Breast epithelium (tissue), 4 donors: Measurements from ENCODE around the gene KCNMB1. TPM values are rescaled to one million over a fixed set of nuclear protein-coding genes. Genes with fewer than 3 reads are reported as not detected.

ENCODE experiments used
- DNase-seq, 2 donors: peaks; one replicate each; pipeline ENCODE4 v3.0.0-alpha.2; 2019; ENCODE audit warnings: low spot score in 2 of 2
- H3K27ac ChIP-seq, 2 donors: fragments of 200-600 bp; sonication (generic) in 1 of 2; one replicate each; pipeline ENCODE4 v1.5.1; 2016 to 2019; ENCODE audit warnings: mild to moderate bottlenecking in 1 of 2
- H3K27me3 ChIP-seq, 2 donors: fragments of 200-600 bp; sonication (generic) in 1 of 2; one replicate each; pipeline versions ENCODE4 v1.5.1 to v1.6.0; 2017 to 2019; ENCODE audit warnings: control low read depth in 1 of 2, mild to moderate bottlenecking in 1 of 2
- H3K36me3 ChIP-seq: fragments of 200-600 bp; one replicate; pipeline ENCODE4 v1.5.1; 2019
- H3K4me1 ChIP-seq, 2 donors: fragments of 200-600 bp; sonication (generic); one replicate each; pipeline ENCODE4 v1.5.1; 2016 to 2019; ENCODE audit warnings: control low read depth in 1 of 2
- H3K4me3 ChIP-seq, 3 donors: fragments of 200-600 bp; sonication (generic); 1 replicate in 2 of 3; 2 replicates in 1 of 3; pipeline ENCODE4 v1.5.1; 2016 to 2019; ENCODE audit warnings: mild to moderate bottlenecking in 3 of 3, moderate library complexity in 2 of 3
- H3K9me3 ChIP-seq, 2 donors: fragments of 200-600 bp; sonication (generic) in 1 of 2; one replicate each; pipeline ENCODE4 v1.5.1; 2016 to 2019; ENCODE audit warnings: control low read depth in 1 of 2
- POLR2A ChIP-seq: fragments of 450-650 bp; IDR thresholded peaks from one replicate; pipeline ENCODE4 v1.6.1; 2016; ENCODE audit warnings: antibody characterized with exemption, mild to moderate bottlenecking, moderate library complexity
- POLR2AphosphoS5 ChIP-seq, 3 donors: sonication (generic); formaldehyde crosslinking; IDR thresholded peaks; one replicate each; pipeline ENCODE4 v1.6.1; 2017; ENCODE audit warnings: antibody characterized with exemption in 3 of 3
- intact Hi-C: fragments of 100-400 bp; cut with DNase I; formaldehyde crosslinking; loops from one replicate; pipeline ENCODE4 v1.15.1; 2023; ENCODE audit warnings: low total_unique reads
- total RNA-seq, 3 donors: library from RNA; depleted of rRNA; stranded (reverse); fragments of >200 nt; gene quantifications; one replicate each; pipeline ENCODE4 v1.1.0, GENCODE V29; 2016
- TF ChIP-seq, protein P1 (sequence below), 3 donors: fragments of 450-650 bp; IDR thresholded peaks; one replicate each; pipeline ENCODE4 v1.5.1; 2016 to 2017; ENCODE audit warnings: antibody characterized with exemption in 3 of 3, mild to moderate bottlenecking in 3 of 3, moderate library complexity in 3 of 3

The KCNMB1 gene
- total RNA-seq, 3 donors from 2014 or later = 0.16 to 6.6 (median 5.1) TPM

DNA sequence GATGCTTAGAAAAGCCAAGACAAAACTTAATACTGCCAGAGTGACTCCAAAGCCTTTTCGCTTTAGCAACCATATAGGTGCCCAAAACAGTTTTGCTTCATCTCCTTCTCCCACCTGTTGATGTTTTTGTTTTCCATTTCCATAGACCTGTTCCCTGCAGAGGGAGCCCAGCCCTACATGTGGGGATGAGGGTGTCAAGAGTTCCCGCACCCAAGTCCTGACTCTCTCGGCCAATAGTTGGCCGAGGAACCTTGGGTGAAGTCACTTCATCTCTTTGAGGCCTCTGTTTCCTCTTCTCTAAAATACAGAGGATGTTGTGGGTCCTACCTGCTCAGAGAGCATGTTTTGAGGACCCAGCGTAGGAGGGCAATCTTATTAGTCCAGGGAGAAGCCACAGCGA, 53.1 kb downstream of the KCNMB1 start:
- TF ChIP-seq POLR2A = no peak
- TF ChIP-seq, protein P1, sequence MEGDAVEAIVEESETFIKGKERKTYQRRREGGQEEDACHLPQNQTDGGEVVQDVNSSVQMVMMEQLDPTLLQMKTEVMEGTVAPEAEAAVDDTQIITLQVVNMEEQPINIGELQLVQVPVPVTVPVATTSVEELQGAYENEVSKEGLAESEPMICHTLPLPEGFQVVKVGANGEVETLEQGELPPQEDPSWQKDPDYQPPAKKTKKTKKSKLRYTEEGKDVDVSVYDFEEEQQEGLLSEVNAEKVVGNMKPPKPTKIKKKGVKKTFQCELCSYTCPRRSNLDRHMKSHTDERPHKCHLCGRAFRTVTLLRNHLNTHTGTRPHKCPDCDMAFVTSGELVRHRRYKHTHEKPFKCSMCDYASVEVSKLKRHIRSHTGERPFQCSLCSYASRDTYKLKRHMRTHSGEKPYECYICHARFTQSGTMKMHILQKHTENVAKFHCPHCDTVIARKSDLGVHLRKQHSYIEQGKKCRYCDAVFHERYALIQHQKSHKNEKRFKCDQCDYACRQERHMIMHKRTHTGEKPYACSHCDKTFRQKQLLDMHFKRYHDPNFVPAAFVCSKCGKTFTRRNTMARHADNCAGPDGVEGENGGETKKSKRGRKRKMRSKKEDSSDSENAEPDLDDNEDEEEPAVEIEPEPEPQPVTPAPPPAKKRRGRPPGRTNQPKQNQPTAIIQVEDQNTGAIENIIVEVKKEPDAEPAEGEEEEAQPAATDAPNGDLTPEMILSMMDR (IDR thresholded peaks at IDR 0.05) = no peak
- no peak for TF ChIP-seq POLR2AphosphoS5 (IDR thresholded peaks at IDR 0.05)
- intact Hi-C loops = no loop called here
- Histone ChIP-seq H3K9me3 (no peaks in the 10 kb centered on the region), H3K36me3 (no peaks in the 10 kb centered on the region), H3K4me1 (no peaks in the 10 kb centered on the region), H3K4me3 (no peak overlapping the region), H3K27me3 (no peaks in the 10 kb centered on the region), H3K27ac (no peak overlapping the region)
- DNase-seq = no peak

DNA sequence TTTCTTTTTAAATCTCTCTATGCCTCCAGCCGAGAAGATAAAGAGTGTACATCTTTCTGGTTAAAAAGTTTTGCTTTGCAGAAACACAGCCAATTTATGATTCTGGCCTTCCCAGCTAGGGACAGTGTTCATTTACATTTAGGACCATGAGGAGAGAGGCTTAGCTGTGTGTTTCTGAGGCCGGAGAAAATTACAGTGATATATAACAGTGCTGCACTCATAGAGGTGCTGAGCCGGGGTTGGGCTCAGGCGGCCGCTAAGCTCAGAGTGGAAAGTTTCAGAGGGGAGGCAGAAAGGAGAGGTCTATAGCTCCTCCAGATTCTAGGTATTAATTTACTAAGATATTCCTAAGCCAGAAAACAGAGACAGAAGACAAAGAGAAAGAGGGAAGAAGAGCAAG, 54.5 kb downstream of the KCNMB1 start:
- DNase-seq = no peak
- Histone ChIP-seq H3K4me3 (no peak overlapping the region), H3K9me3 (no peaks in the 10 kb centered on the region), H3K4me1 (no peaks in the 10 kb centered on the region), H3K27me3 (no peaks in the 10 kb centered on the region), H3K27ac (no peak overlapping the region), H3K36me3 (no peaks in the 10 kb centered on the region)
- intact Hi-C loops = loop anchor here (5.0 kb wide), 1 partner anchor 547 kb away; no protein-coding TSS in a partner anchor
- TF ChIP-seq POLR2A (no peak), POLR2AphosphoS5 (IDR thresholded peaks at IDR 0.05) (no peak)

DNA sequence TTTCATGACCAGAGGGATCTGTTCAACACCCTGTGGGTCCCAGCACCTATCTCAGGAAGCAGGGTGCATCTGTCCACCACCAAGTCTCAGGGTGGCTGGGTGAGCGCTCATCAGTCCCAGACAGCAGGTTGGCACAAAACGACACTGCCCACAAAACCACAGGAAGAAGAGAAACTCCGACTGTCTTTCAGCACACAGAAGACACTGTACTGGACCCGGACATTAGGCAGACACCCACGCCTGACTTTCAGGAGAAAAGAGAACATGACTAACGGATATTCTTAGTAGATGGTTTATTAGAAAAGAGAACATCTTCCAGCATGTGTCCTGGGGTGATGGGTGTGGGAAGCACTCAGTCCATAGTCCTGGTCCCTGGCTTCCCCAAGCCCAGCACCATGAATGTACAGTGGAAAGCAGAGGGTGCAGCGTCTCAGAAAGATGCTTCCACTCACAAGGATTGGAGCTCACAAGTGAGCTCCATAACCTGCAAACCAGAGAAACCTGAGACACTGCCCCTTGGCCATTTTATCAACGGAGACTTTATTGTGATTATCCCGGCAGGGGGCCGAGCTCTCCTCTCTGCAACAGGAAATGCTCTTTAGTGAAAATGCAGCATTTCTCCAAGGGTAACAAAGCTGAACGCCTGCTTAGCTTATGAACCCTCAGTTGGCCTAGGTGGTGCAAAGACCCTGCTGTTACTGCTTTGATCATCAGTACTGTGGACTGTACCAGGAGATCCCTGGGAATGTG, 55.8 kb downstream of the KCNMB1 start:
- H3K9me3 ChIP-seq = no peaks in the 10 kb centered on the region
- H3K27me3 ChIP-seq = no peaks in the 10 kb centered on the region
- H3K36me3 ChIP-seq = no peaks in the 10 kb centered on the region
- no peaks in the 10 kb centered on the region for H3K4me1 ChIP-seq
- H3K4me3 ChIP-seq = no peak overlapping the region
- no peak for TF ChIP-seq POLR2AphosphoS5 (IDR thresholded peaks at IDR 0.05)
- TF ChIP-seq, protein P1 (IDR thresholded peaks at IDR 0.05) = no peak
- TF ChIP-seq POLR2A = no peak
- H3K27ac ChIP-seq = peak overlapping the region; percentile 25 to 84
- intact Hi-C loops = loop anchor here (5.0 kb wide), 1 partner anchor 546 kb away; no protein-coding TSS in a partner anchor
- DNase-seq = peak in 1 of 2 donors; percentile 38

DNA sequence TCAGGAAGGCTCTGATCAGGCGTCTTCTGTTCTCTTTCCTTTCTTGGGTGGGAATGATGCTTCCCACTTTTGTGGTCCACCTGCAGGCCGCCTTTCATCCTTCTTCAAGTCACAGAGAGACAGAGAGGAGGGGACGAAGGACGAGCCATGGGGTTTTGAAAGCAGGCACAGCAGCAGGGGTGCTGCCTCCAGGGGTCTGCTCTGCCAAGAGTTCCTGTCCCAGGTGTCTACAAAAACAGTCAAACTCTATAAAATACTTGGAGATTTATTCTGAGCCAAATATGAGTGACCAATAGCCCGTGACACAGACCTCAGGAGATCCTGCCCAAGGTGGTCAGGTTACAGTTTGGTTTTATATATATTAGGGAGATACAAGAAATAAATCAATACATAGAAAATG, 57.1 kb downstream of the KCNMB1 start:
- Histone ChIP-seq H3K27ac (peak overlapping the region; percentile 85 to 93), H3K4me1 (no peaks in the 10 kb centered on the region), H3K4me3 (no peak overlapping the region), H3K27me3 (no peaks in the 10 kb centered on the region), H3K9me3 (no peaks in the 10 kb centered on the region), H3K36me3 (no peaks in the 10 kb centered on the region)
- intact Hi-C loops = loop anchor here (5.0 kb wide), 1 partner anchor 545 kb away; no protein-coding TSS in a partner anchor
- no peak for DNase-seq
- TF ChIP-seq, protein P1 (IDR thresholded peaks at IDR 0.05) = no peak
- TF ChIP-seq POLR2AphosphoS5 (IDR thresholded peaks at IDR 0.05) (no peak), POLR2A (no peak)

DNA sequence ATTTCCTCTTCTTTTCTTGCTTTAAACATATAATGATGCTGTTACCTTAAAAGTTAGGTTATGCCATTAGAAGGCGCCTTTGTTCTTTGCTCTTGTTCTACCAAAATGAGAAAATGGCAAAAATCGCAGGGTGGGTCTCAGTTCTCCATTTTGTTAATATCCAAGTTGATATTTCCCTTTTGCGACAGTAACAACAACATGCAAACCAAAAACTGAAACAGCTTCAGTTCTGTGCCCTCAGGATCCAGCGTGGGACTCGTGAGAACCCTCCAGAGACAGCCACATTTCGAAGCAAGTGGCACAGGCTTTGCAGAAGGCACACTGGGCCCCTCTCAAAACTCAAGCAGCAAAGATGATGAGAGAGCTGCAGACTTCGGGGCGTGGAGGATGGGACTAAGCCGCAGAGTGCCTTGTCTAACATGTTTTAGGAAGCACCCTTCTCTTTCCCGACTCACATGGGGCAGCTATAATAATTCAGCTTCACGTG, 58.6 kb downstream of the KCNMB1 start:
- Histone ChIP-seq H3K27ac (peak overlapping the region; percentile 40 to 80), H3K4me1 (no peaks in the 10 kb centered on the region), H3K36me3 (no peaks in the 10 kb centered on the region), H3K9me3 (no peaks in the 10 kb centered on the region), H3K4me3 (peak overlapping the region in 1 of 3 donors; percentile 1), H3K27me3 (no peaks in the 10 kb centered on the region)
- no peak for DNase-seq
- TF ChIP-seq, protein P1 (IDR thresholded peaks at IDR 0.05) = no peak
- TF ChIP-seq POLR2AphosphoS5 (IDR thresholded peaks at IDR 0.05) (no peak), POLR2A (no peak)
- intact Hi-C loops = loop anchor here (5.0 kb wide), 1 partner anchor 543 kb away; no protein-coding TSS in a partner anchor
